Muscle layer of duodenum (tissue), 2 donors: ENCODE data around the gene ARSB.
"Not testable (repeated sequence)": the region's sequence is repeated elsewhere in the genome, so short reads cannot be mapped to it uniquely, and the experiment has no call there.

Source experiments
- H3K27ac ChIP-seq: one replicate; pipeline ENCODE4 v1.7.0; 2013; ENCODE audit warnings: mild to moderate bottlenecking, low read length
- H3K27me3 ChIP-seq: one replicate; pipeline ENCODE4 v1.7.0; 2013; ENCODE audit warnings: low read depth, mild to moderate bottlenecking, control low read depth, low read length
- H3K36me3 ChIP-seq, 2 donors: one replicate each; pipeline ENCODE4 v1.7.0; 2013; ENCODE audit warnings: low read length in 2 of 2, control low read depth in 1 of 2, mild to moderate bottlenecking in 1 of 2; ENCODE audit not compliant: insufficient read depth in 2 of 2, control insufficient read depth in 1 of 2
- H3K4me1 ChIP-seq, 2 donors: one replicate each; pipeline ENCODE4 v1.7.0; 2013; ENCODE audit warnings: low read length in 2 of 2, mild to moderate bottlenecking in 2 of 2, control low read depth in 1 of 2, moderate library complexity in 1 of 2; ENCODE audit not compliant: insufficient read depth in 2 of 2, control insufficient read depth in 1 of 2
- H3K4me3 ChIP-seq, 2 donors: one replicate each; pipeline ENCODE4 v1.7.0; 2013; ENCODE audit warnings: low read length in 2 of 2, low read depth in 1 of 2, mild to moderate bottlenecking in 1 of 2
- H3K9me3 ChIP-seq, 2 donors: one replicate each; pipeline ENCODE4 v1.7.0; 2013; ENCODE audit warnings: low read length in 2 of 2, control low read depth in 1 of 2, mild to moderate bottlenecking in 1 of 2; ENCODE audit not compliant: control insufficient read depth in 1 of 2
- donor health status: healthy.

Gene ARSB

GRCh38 chr5:78734950-78735349 lies 250.2 kb downstream of the ARSB start:
- Histone ChIP-seq H3K4me1 (peaks cover 0 to 6% of the 10 kb centered on the region in 2 donors), H3K9me3 (peaks cover 0 to 7% of the 10 kb centered on the region in 2 donors), H3K27ac (no peak overlapping the region), H3K27me3 (no peaks in the 10 kb centered on the region), H3K4me3 (no peak overlapping the region), H3K36me3 (no peaks in the 10 kb centered on the region)

GRCh38 chr5:78734094-78734845 lies 250.8 kb downstream of the ARSB start:
- H3K27ac ChIP-seq: no peak overlapping the region
- no peaks in the 10 kb centered on the region for H3K36me3 ChIP-seq
- H3K4me1 ChIP-seq: peaks cover 0 to 6% of the 10 kb centered on the region in 2 donors
- no peaks in the 10 kb centered on the region for H3K27me3 ChIP-seq
- no peak overlapping the region for H3K4me3 ChIP-seq
- H3K9me3 ChIP-seq: peaks cover 0 to 7% of the 10 kb centered on the region in 2 donors

GRCh38 chr5:78732721-78733120 lies 252.4 kb downstream of the ARSB start:
- not testable (repeated sequence) for H3K36me3 ChIP-seq, H3K9me3 ChIP-seq, H3K27ac ChIP-seq, H3K27me3 ChIP-seq, H3K4me1 ChIP-seq, H3K4me3 ChIP-seq

- H3K36me3 ChIP-seq: no peaks in the 10 kb centered on the region
- no peaks in the 10 kb centered on the region for H3K27me3 ChIP-seq
- H3K4me3 ChIP-seq: no peak overlapping the region
- H3K9me3 ChIP-seq: peaks cover 0 to 7% of the 10 kb centered on the region in 2 donors
- peaks cover 0 to 6% of the 10 kb centered on the region in 2 donors for H3K4me1 ChIP-seq
- H3K27ac ChIP-seq: no peak overlapping the region
These were observed 253.2 kb downstream of the ARSB start for GRCh38 chr5:78731884-78732283.

GRCh38 chr5:78730300-78731094 lies 254.6 kb downstream of the ARSB start:
- Histone ChIP-seq H3K27ac (no peak overlapping the region), H3K27me3 (no peaks in the 10 kb centered on the region)

DNA sequence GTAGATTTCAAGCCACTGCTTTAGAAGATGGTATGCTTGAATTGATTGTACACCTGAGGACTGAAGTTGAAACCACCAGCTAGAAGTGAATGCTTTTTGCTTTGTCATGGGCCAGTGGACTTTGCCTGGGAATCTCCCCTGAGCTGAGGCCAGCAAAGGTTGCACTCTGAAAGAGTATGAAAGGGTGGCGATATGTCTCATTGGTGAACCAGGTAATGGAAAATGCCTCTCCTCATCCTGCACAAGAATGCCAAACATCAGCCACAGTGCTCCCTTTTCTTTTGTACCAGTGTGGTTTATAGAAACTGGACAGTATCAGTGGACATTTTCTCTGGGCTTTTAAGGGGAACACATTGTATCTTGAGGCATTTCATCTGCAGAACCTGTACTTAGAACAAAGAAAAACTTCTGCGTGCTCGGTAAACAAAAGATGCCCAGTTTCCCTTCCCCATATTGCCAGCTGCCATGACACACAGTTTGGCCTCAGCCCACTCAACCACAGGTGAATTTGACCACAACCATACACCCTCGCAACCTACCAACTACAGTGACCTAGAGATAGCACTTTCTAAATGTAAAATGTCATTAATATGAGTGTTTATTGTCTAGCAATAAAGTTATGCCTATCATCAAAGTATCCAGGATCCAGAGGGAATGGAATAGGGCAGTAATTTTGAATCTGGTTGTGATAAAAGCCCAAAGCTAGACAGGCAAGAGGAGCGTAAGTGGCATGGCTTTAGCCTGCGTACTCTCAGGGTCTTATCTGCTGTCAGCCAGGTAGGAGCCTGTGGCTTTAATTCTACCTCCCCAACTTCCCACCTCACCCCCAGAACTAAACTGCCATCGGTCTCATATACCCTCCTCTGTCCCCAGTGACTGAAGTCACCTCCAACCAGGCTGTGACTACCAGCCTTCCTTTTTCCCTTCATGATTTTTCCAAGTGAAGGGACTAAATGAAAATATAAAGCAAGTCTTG lies 257.0 kb downstream of the ARSB start:
- Histone ChIP-seq H3K9me3 (no peaks in the 10 kb centered on the region), H3K4me1 (peaks cover 0 to 6% of the 10 kb centered on the region in 2 donors), H3K27me3 (no peaks in the 10 kb centered on the region), H3K27ac (no peak overlapping the region), H3K4me3 (no peak overlapping the region), H3K36me3 (no peaks in the 10 kb centered on the region)

More at GRCh38 chr5:78730300-78731094, 254.6 kb downstream of the ARSB start:
- no peak overlapping the region for H3K4me3 ChIP-seq
- peaks cover 0 to 6% of the 10 kb centered on the region in 2 donors for H3K4me1 ChIP-seq
- H3K36me3 ChIP-seq: no peaks in the 10 kb centered on the region
- peaks cover 0 to 3% of the 10 kb centered on the region in 2 donors for H3K9me3 ChIP-seq
